ENCODE measurements around the gene SMARCD3. TPM values are rescaled to one million over a fixed set of nuclear protein-coding genes. Genes with fewer than 3 reads are reported as not detected.

The SMARCD3 gene
- polyA plus RNA-seq, 5 donors = 75.4 to 137 (median 112) TPM

GRCh38 chr7:151274936-151275812 lies 26.7 kb upstream of the SMARCD3 start:
- no peak for DNase-seq

GRCh38 chr7:151274396-151274795 lies 25.9 kb upstream of the SMARCD3 start:
- DNase-seq = no peak

GRCh38 chr7:151273651-151274390 lies 25.3 kb upstream of the SMARCD3 start:
- no peak for DNase-seq

- DNase-seq = no peak
Observed at GRCh38 chr7:151272877-151273276, 24.4 kb upstream of the SMARCD3 start.

GRCh38 chr7:151272405-151272804 lies 23.9 kb upstream of the SMARCD3 start:
- DNase-seq = no peak

GRCh38 chr7:151271699-151272355 lies 23.3 kb upstream of the SMARCD3 start:
- DNase-seq = peak; percentile 57 to 59

GRCh38 chr7:151269511-151269910 lies 21.0 kb upstream of the SMARCD3 start:
- no peak for DNase-seq

GRCh38 chr7:151265351-151265931 lies 16.9 kb upstream of the SMARCD3 start:
- no peak for DNase-seq

GRCh38 chr7:151264615-151265014 lies 16.1 kb upstream of the SMARCD3 start:
- no peak for DNase-seq

GRCh38 chr7:151261529-151261928 lies 13.0 kb upstream of the SMARCD3 start:
- DNase-seq = no peak

GRCh38 chr7:151260883-151261282 lies 12.4 kb upstream of the SMARCD3 start:
- no peak for DNase-seq

- DNase-seq = no peak
Observed at GRCh38 chr7:151260471-151260870, 12.0 kb upstream of the SMARCD3 start.

- DNase-seq = no peak
Observed at GRCh38 chr7:151257990-151258389, 9.5 kb upstream of the SMARCD3 start.

GRCh38 chr7:151256410-151257045 lies 8.0 kb upstream of the SMARCD3 start:
- no peak for DNase-seq

GRCh38 chr7:151255390-151255789 lies 6.9 kb upstream of the SMARCD3 start:
- DNase-seq = no peak

- no peak for DNase-seq
Observed at GRCh38 chr7:151254851-151255250, 6.4 kb upstream of the SMARCD3 start.

- DNase-seq = no peak
Observed at GRCh38 chr7:151254316-151254715, 5.8 kb upstream of the SMARCD3 start.

- no peak for DNase-seq
Observed at GRCh38 chr7:151252961-151253711, 4.6 kb upstream of the SMARCD3 start.

- DNase-seq = no peak
Observed at GRCh38 chr7:151252561-151252835, 4.0 kb upstream of the SMARCD3 start.

GRCh38 chr7:151251689-151252560 lies 3.4 kb upstream of the SMARCD3 start:
- DNase-seq = peak; percentile 81 to 84

All from right lung (tissue), 5 donors.